IPS-18a (cell line): ENCODE data around the gene ORC1.
"Not testable (repeated sequence)": the region's sequence is repeated elsewhere in the genome, so short reads cannot be mapped to it uniquely, and the experiment has no call there.

Experiments used
- H3K27ac ChIP-seq: one replicate; pipeline ENCODE4 v1.5.1; 2013; ENCODE audit warnings: low read length
- H3K27me3 ChIP-seq: one replicate; pipeline ENCODE4 v1.6.1; 2013; ENCODE audit warnings: mild to moderate bottlenecking, low read length; ENCODE audit not compliant: control insufficient read depth, insufficient read depth
- H3K36me3 ChIP-seq: one replicate; pipeline ENCODE4 v1.6.1; 2013; ENCODE audit warnings: low read depth, low read length; ENCODE audit not compliant: control insufficient read depth
- H3K4me1 ChIP-seq: one replicate; pipeline ENCODE4 v1.6.1; 2013; ENCODE audit warnings: low read depth, low read length; ENCODE audit not compliant: control insufficient read depth
- H3K4me3 ChIP-seq: one replicate; pipeline ENCODE4 v1.5.1; 2013; ENCODE audit warnings: low read length
- H3K9ac ChIP-seq: one replicate; pipeline ENCODE4 v1.6.1; 2013; ENCODE audit warnings: mild to moderate bottlenecking, low read length, moderate library complexity
- H3K9me3 ChIP-seq: one replicate; pipeline ENCODE4 v1.6.1; 2013; ENCODE audit warnings: low read depth, low read length; ENCODE audit not compliant: control insufficient read depth

ORC1 gene

GRCh38 chr1:52385376-52385775 is 18.8 kb downstream of the ORC1 start:
- Histone ChIP-seq H3K4me1 (no peaks in the 10 kb centered on the region), H3K27ac (no peak overlapping the region), H3K9me3 (no peaks in the 10 kb centered on the region), H3K4me3 (no peak overlapping the region), H3K9ac (no peak overlapping the region), H3K36me3 (peaks cover 97% of the 10 kb centered on the region), H3K27me3 (no peaks in the 10 kb centered on the region)

- not testable (repeated sequence) for H3K27ac ChIP-seq, H3K4me3 ChIP-seq, H3K9me3 ChIP-seq, H3K9ac ChIP-seq, H3K4me1 ChIP-seq, H3K27me3 ChIP-seq
- peaks cover 24% of the 10 kb centered on the region for H3K36me3 ChIP-seq
These were observed 34.4 kb downstream of the ORC1 start for GRCh38 chr1:52369851-52370250.

- Histone ChIP-seq H3K27ac (no peak overlapping the region), H3K4me3 (peak overlapping the region; percentile 59), H3K9ac (peak overlapping the region; percentile 34), H3K27me3 (no peaks in the 10 kb centered on the region), H3K4me1 (peaks cover 5% of the 10 kb centered on the region), H3K9me3 (no peaks in the 10 kb centered on the region), H3K36me3 (peaks cover 12% of the 10 kb centered on the region)
These were observed 35.6 kb downstream of the ORC1 start for GRCh38 chr1:52368383-52369172.

- Histone ChIP-seq H3K27ac (no peak overlapping the region), H3K36me3 (peaks cover 3% of the 10 kb centered on the region), H3K27me3 (no peaks in the 10 kb centered on the region), H3K9ac (no peak overlapping the region), H3K4me3 (no peak overlapping the region), H3K4me1 (peaks cover 5% of the 10 kb centered on the region), H3K9me3 (no peaks in the 10 kb centered on the region)
These were observed 37.0 kb downstream of the ORC1 start for GRCh38 chr1:52367272-52367671.

GRCh38 chr1:52366517-52366827 is 37.8 kb downstream of the ORC1 start:
- Histone ChIP-seq H3K27ac (no peak overlapping the region), H3K4me3 (peak overlapping the region; percentile 95), H3K9me3 (no peaks in the 10 kb centered on the region), H3K4me1 (peaks cover 5% of the 10 kb centered on the region), H3K9ac (peak overlapping the region; percentile 19), H3K27me3 (no peaks in the 10 kb centered on the region), H3K36me3 (peaks cover 11% of the 10 kb centered on the region)

- Histone ChIP-seq H3K9ac (peak within 1 kb of the TSS; percentile 83), H3K36me3 (peaks cover 16% of the 10 kb centered on the region), H3K27ac (peak within 1 kb of the TSS; percentile 24), H3K9me3 (no peaks in the 10 kb centered on the region), H3K27me3 (no peaks in the 10 kb centered on the region), H3K4me1 (peaks cover 5% of the 10 kb centered on the region), H3K4me3 (peak within 1 kb of the TSS; percentile 95)
These were observed 38.3 kb downstream of the ORC1 start, which contains the start of gene CC2D1B for GRCh38 chr1:52365746-52366516. CC2D1B (minus strand) TSS chr1:52366205; CDS start chr1:52364620, 1,585 bp downstream.

- no peaks in the 10 kb centered on the region for H3K27me3 ChIP-seq
- peak overlapping the region; percentile 95 for H3K4me3 ChIP-seq
- peak overlapping the region; percentile 24 for H3K27ac ChIP-seq
- peaks cover 23% of the 10 kb centered on the region for H3K36me3 ChIP-seq
- no peaks in the 10 kb centered on the region for H3K9me3 ChIP-seq
- peaks cover 5% of the 10 kb centered on the region for H3K4me1 ChIP-seq
- peak overlapping the region; percentile 83 for H3K9ac ChIP-seq
These were observed 39.0 kb downstream of the ORC1 start for GRCh38 chr1:52365071-52365745.

GRCh38 chr1:52364235-52364839 is 39.9 kb downstream of the ORC1 start:
- H3K36me3 ChIP-seq, result peaks cover 31% of the 10 kb centered on the region
- peak overlapping the region; percentile 95 for H3K4me3 ChIP-seq
- no peak overlapping the region for H3K27ac ChIP-seq
- no peaks in the 10 kb centered on the region for H3K27me3 ChIP-seq
- H3K9ac ChIP-seq, result no peak overlapping the region
- no peaks in the 10 kb centered on the region for H3K9me3 ChIP-seq
- peaks cover 5% of the 10 kb centered on the region for H3K4me1 ChIP-seq

- no peak overlapping the region for H3K4me3 ChIP-seq
- H3K27ac ChIP-seq, result no peak overlapping the region
- H3K36me3 ChIP-seq, result peaks cover 68% of the 10 kb centered on the region
These were observed 43.6 kb downstream of the ORC1 start for GRCh38 chr1:52360595-52360968.

GRCh38 chr1:52359676-52360594 is 44.3 kb downstream of the ORC1 start:
- H3K4me3 ChIP-seq, result no peak overlapping the region
- peaks cover 4% of the 10 kb centered on the region for H3K4me1 ChIP-seq
- no peak overlapping the region for H3K27ac ChIP-seq
- no peak overlapping the region for H3K9ac ChIP-seq
- H3K9me3 ChIP-seq, result no peaks in the 10 kb centered on the region
- H3K36me3 ChIP-seq, result peaks cover 74% of the 10 kb centered on the region
- no peaks in the 10 kb centered on the region for H3K27me3 ChIP-seq

More at GRCh38 chr1:52360595-52360968, 43.6 kb downstream of the ORC1 start:
- peaks cover 5% of the 10 kb centered on the region for H3K4me1 ChIP-seq
- no peaks in the 10 kb centered on the region for H3K9me3 ChIP-seq
- no peak overlapping the region for H3K9ac ChIP-seq
- no peaks in the 10 kb centered on the region for H3K27me3 ChIP-seq
